Measurements from ENCODE around the gene PLA2G2F. TPM values are rescaled to one million over a fixed set of nuclear protein-coding genes. Genes with fewer than 3 reads are reported as not detected.

The PLA2G2F gene
- total RNA-seq, 1 donor from 2014 or later = not detected

DNA sequence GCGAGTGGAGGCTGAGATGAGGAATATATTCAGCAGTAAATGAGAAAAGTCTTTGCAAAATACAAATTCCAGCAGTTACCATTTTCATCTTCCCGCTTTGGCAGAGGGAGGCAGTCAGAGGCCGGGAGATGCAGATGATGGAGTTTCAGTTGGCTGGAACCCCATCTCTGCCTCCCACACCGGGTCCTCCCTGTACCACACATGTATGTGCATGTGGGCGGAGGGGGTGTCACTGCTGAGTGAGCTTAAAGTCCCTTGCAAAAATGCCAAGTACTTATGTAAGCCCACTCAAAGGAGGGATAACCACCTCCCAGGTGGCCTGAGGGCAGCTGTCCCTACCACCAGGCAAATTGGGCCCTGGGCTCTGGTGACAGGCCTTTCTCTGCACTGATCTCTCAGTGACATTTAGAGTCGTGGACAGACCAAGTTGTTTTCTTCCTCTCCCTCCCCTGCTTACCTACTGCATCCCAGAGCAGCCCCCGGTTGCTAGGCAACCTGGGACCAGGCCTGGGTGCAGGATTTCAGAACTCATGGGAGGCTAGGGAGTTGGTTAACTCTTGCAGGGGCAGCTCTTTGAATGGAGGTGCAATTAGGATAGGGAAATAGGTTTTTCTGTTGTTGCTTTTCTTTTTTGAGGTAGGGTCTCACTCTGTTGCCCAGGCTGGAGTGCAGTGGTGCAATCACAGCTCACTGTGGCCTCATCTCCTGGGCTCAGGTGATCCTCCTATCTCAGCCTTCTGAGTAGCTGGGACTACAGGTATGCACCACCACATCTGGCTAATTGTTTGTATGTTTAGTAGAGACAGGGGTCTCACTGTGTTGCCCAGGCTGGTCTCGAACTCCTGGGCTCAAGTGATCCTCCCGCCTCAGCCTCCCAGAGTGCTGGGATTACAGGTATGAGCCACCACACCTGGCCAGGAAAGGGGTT, 29.7 kb downstream of the PLA2G2F start:
- intact Hi-C loops (cut with micrococcal nuclease) = no loop called here

DNA sequence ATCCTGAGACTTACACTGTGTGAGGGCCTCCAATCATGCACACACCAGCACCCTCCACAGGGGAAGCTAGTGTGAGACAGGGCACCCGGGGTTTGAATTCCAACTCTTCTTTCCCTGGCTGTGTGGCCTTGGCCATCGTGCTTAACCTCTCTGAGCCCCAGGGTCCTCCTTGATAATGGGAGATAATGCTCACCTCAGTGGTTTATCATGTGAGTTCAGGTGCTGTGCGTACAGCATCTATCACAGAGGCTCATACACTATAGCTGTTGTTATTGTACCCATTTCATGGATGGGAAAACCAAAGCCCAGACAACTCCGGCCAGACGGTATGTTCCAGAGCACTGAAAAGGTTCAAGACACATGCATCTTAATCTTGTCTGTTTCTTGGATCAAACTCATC, 30.8 kb downstream of the PLA2G2F start:
- intact Hi-C loops (cut with micrococcal nuclease) = no loop called here

DNA sequence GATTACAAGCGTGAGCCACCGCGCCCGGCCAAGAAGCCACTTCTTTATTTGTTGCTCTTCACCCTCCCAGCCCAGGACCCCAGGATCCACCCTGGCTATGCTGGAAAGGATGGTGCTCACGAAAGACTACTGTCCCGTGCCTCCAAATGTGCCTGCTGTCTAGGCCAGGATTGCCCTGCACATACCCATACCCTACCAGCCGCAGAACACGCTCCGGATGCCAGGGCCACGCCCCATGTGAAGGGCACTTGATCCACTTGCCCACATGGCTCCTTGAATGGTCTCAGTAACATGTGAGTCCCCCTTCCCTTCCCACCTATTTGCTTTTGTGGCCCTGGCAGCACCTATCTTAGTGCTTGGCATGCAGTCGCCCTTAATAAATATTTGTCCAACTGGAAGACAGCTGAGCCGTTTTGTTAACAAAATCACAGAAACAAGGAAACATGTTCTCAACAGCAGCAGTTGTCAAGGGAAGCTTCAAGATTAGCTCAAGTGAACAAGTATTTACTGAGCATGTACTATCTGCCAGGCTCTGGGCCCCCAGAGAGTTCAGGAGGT, 33.0 kb downstream of the PLA2G2F start:
- intact Hi-C loops (cut with micrococcal nuclease) = no loop called here

DNA sequence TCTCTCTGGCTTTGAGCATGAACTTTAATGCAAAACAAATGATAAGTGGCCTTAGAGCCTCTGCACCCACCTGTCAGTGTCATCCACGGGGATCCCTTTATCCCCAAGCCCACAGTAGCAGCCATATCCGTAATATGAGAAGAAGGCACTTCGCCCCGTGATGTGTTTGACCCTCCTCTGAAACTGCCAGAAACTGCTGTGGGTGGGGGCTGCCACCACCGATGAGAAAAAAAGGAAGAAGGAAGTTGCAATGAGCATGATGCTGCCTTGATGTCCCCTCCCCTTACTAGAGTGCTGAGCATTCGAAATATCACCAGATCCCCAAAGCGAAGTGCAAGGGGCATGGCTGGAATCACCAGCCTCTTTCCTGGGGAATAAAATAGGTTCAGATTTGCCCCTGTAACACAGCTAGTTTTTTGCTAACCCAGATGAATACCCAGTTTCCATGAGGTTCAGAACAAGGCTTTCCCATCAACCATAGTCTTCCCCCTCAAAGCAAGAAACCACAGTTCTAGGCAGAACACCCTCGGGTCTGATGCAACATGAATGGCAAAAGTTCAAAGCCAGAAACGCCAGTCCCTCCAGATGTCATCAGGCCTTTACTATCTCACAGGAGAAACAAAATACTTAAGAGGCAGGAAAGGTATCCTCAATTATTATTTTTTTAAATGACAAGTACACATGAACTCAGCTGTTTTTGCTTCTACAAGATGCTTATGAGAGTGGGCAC, 36.0 kb downstream of the PLA2G2F start:
- intact Hi-C loops (cut with micrococcal nuclease) = no loop called here

DNA sequence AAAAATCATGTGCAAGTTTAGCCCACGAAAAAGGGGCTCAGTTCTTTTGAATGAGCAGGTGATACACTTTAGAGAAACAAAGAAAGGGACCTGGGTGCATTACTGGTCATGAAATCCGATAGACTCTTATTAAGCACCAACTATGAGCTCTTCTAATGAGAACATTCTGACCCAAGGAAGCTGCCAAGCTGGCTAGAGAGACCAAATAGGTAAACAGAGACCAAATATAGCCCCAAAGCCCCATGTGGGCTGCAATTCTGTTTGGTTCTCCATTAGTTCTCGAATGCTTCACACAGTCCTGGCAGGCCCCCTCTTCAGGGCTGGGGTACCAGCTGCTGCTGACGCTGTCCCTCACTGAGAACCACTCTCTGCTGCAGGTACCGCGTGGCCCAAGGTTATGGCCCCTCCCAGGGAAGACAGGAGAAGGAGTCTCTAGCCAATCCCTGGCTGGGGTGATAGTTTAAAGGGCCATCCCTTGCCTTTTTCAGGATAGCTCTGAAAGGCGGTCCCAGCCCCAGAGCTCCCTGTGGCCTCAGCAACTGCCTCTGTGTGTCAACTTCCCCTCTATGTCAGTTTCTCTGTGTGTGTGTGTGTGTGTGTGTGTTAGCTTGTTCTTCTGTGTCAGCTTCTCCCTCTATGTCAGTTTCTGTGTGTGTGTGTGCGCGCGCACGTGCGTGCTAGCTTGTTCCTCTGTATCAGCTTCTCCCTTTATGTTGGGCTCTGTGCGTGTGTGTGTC, 39.7 kb downstream of the PLA2G2F start:
- intact Hi-C loops (cut with micrococcal nuclease) = no loop called here

- intact Hi-C loops (cut with micrococcal nuclease) = no loop called here
Observed at GRCh38 chr1:20179371-20180128, 40.4 kb downstream of the PLA2G2F start.

- intact Hi-C loops (cut with micrococcal nuclease) = no loop called here
Observed at GRCh38 chr1:20180129-20180843, 41.2 kb downstream of the PLA2G2F start.

DNA sequence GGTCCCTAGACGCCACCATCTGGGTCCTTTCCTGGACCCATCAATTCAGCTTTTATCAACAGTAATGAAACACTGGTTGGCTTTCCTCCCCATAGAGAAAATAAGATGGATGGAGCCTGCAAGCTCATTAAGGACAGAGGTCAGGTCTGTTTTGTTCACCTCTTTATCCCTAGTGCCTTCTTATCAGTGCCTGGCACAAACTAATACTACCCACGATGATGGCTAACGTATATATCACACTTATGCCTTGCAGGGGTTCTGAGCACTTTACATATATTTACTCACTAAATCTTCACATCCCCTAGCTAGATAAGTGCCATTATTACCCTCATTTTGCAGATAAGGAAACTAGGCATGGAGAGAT, 41.7 kb downstream of the PLA2G2F start:
- intact Hi-C loops (cut with micrococcal nuclease) = no loop called here

DNA sequence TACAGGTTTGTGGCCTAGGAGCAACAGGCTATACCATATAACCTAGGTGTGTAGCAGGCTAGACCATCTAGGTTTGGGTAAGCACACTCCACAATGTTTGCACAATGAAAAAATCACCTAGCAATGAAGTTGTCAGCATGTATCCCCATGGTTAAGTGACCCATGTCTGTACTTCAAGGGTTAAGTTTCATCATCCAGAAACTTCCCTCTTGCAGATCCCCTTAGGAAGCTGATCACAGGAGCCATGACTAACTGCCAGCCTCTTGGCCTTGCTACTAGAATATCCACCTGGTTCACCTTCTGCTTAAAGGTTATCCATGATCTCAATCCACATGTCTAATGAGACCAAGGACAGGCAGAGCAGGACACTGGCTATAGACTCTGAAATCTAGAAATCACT, 43.3 kb downstream of the PLA2G2F start:
- intact Hi-C loops (cut with micrococcal nuclease) = no loop called here

GRCh38 chr1:20183035-20183434, 43.9 kb downstream of the PLA2G2F start:
- intact Hi-C loops (cut with micrococcal nuclease) = no loop called here

DNA sequence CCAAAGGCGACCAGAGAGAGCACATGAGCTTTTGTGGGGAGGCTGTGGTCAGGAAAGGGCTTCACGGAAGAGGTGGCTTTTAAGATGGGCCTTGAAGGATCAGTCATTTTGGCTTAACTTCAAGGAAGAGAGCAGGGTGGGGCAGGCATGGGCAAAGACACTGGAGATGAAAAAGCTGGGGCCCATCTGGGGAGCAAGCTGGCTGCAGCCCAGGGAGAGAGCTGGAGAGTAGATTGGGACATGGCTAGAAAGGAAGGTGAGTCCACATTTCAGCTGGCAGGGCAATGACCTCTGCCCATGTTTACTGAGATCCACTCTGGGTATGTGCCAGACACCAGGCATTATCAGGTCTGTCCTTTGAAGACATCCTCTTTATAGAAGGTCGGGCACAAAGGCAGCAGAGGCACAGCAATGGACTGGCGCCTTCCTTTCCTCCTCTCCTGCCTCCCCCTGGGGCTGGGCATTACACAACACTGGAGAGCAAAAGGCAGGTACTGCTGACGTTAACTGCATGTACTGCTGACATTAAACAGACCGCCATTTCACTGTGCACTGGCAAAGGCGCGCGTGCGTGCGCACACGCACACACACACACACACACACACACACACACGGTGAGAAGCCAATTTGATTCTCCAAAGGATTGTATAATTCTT, 44.6 kb downstream of the PLA2G2F start:
- intact Hi-C loops (cut with micrococcal nuclease) = no loop called here

- intact Hi-C loops (cut with micrococcal nuclease) = no loop called here
Observed at GRCh38 chr1:20184481-20184900, 45.4 kb downstream of the PLA2G2F start.

DNA sequence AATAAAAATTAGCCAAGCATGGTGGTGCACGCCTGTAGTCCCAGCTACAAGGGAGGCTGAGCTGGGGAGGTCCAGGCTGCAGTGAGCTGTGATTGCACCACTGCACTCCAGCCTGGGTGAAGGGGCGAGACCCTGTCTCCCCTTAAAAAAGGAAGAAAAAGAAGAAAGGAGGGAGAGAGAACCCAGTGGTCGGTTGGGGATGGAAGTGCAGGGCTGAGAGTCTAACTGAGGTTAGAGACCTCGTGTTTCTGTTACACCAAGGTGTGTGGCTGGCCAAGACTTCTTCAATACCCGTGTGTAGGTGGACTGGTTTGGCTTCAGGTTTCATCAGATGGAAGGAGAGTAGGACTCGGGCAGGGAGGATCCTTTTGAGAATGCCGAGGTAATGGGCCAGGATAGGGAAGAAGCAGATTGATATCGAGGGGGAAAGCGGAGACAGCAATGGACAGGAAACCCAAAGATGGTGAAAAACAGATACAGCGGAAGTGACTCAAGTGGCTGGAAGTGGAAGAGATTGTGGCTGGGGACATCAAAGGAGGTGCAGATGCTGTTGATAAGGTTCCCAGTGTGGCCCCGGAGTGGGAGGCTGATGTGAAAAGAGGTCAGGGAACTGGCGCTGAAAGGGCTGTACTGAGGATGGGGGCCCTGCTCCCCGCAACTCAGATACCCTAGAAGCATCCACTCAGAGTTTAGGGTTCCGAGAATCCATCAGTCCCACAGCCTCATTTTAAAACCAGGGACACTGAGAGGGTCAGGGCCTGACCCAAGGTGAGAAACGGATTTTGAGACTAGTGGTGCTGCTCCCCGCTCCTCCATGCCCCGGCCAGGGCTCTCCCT, 46.1 kb downstream of the PLA2G2F start:
- intact Hi-C loops (cut with micrococcal nuclease) = loop anchor here (5.0 kb wide), 1 partner anchor 33 kb away; no protein-coding TSS in a partner anchor

GRCh38 chr1:20185834-20186782, 47.0 kb downstream of the PLA2G2F start, which contains the start of the genes PLA2G2C and UBXN10:
TSS of gene PLA2G2C (minus strand) at chr1:20186518. CDS start at chr1:20177363, 9,155 bp downstream.
TSS of gene UBXN10 (plus strand) at chr1:20186096. CDS start at chr1:20190562, 4,466 bp downstream.
- intact Hi-C loops (cut with micrococcal nuclease) = loop anchor here (5.0 kb wide), 1 partner anchor 34 kb away; no protein-coding TSS in a partner anchor

GRCh38 chr1:20187103-20187812, 48.1 kb downstream of the PLA2G2F start:
- intact Hi-C loops (cut with micrococcal nuclease) = loop anchor here (5.0 kb wide), 1 partner anchor 35 kb away; no protein-coding TSS in a partner anchor

- intact Hi-C loops (cut with micrococcal nuclease) = loop anchor here (5.0 kb wide), 1 partner anchor 36 kb away; no protein-coding TSS in a partner anchor
Observed at GRCh38 chr1:20187813-20188454, 48.8 kb downstream of the PLA2G2F start.

Measured in T-helper 2 cell treated with Interferon-gamma antibody and Interleukin-4, amounts not matched to agents 100 ng/mL and 5 ng/mL, for 36 hours (primary cell).